GM23338 (cell line): ENCODE data around the gene C14orf132. TPM values are rescaled to one million over a fixed set of nuclear protein-coding genes. Genes with fewer than 3 reads are reported as not detected.

Experiments used
- ATAC-seq: fragments of 200-7000 bp; cut with Tn5 transposase; 3 replicates; pipeline ENCODE4 v1.9.1; 2020
- DNase-seq: peaks from one replicate; pipeline ENCODE4 v3.0.0-alpha.2; 2015; ENCODE audit warnings: low spot score
- H2AFZ ChIP-seq: fragments of 200-600 bp; sonication (generic); 2 replicates; pipeline ENCODE4 v1.8.0; 2016; ENCODE audit warnings: antibody characterized with exemption, mild to moderate bottlenecking, moderate library complexity
- H3F3A ChIP-seq: fragments of 200-600 bp; sonication (generic); replicated peaks from 2 replicates; pipeline ENCODE4 v1.8.0; 2017; ENCODE audit warnings: antibody characterized with exemption, mixed run types, low read depth
- H3K27ac ChIP-seq: fragments of 200-600 bp; sonication (generic); 2 replicates; pipeline ENCODE4 v1.6.1; 2016; ENCODE audit warnings: low read depth
- H3K27me3 ChIP-seq: fragments of 200-600 bp; sonication (generic); 2 replicates; pipeline ENCODE4 v1.8.0; 2016; ENCODE audit warnings: mild to moderate bottlenecking, mixed run types, moderate library complexity; ENCODE audit not compliant: insufficient read depth
- H3K36me3 ChIP-seq: fragments of 200-600 bp; sonication (generic); 2 replicates; pipeline ENCODE4 v1.8.0; 2016; ENCODE audit warnings: mild to moderate bottlenecking; ENCODE audit not compliant: insufficient read depth
- H3K4me1 ChIP-seq: fragments of 200-600 bp; sonication (generic); 2 replicates; pipeline ENCODE4 v1.8.0; 2016; ENCODE audit warnings: mild to moderate bottlenecking, moderate library complexity; ENCODE audit not compliant: insufficient read depth
- H3K4me2 ChIP-seq: fragments of 200-600 bp; sonication (generic); 2 replicates; pipeline ENCODE4 v1.7.1; 2017; ENCODE audit warnings: mixed run types
- H3K4me3 ChIP-seq: fragments of 200-600 bp; sonication (generic); 2 replicates; pipeline ENCODE4 v1.6.1; 2016; ENCODE audit warnings: mixed run types
- H3K79me2 ChIP-seq: fragments of 200-600 bp; sonication (generic); replicated peaks from 2 replicates; pipeline ENCODE4 v1.8.0; 2017; ENCODE audit warnings: mild to moderate bottlenecking; ENCODE audit not compliant: insufficient read depth
- H3K9me2 ChIP-seq: fragments of 200-600 bp; sonication (generic); 2 replicates; pipeline ENCODE4 v1.8.0; 2017; ENCODE audit not compliant: insufficient read depth
- H4K20me1 ChIP-seq: fragments of 200-600 bp; sonication (generic); replicated peaks from 2 replicates; pipeline ENCODE4 v1.8.0; 2017; ENCODE audit warnings: mild to moderate bottlenecking; ENCODE audit not compliant: insufficient read depth
- H3K27ac Mint-ChIP-seq: 2 replicates; pipeline ENCODE4 v1.8.0; 2020; ENCODE audit warnings: inconsistent platforms, mild to moderate bottlenecking, moderate library complexity, mixed read lengths
- H3K27me3 Mint-ChIP-seq: 3 replicates; pipeline ENCODE4 v1.8.0; 2022; ENCODE audit warnings: low read depth, mild to moderate bottlenecking, moderate library complexity, mixed read lengths, inconsistent platforms; ENCODE audit not compliant: insufficient read depth, poor library complexity
- H3K36me3 Mint-ChIP-seq: 3 replicates; pipeline ENCODE4 v1.8.0; 2021; ENCODE audit warnings: low read depth, mild to moderate bottlenecking, inconsistent platforms, moderate library complexity, mixed read lengths
- H3K4me1 Mint-ChIP-seq: 3 replicates; pipeline ENCODE4 v1.8.0; 2020; ENCODE audit warnings: mild to moderate bottlenecking, inconsistent platforms, mixed read lengths
- H3K4me3 Mint-ChIP-seq: 3 replicates; pipeline ENCODE4 v1.8.0; 2021; ENCODE audit warnings: moderate library complexity, mild to moderate bottlenecking, inconsistent platforms, mixed read lengths
- H3K9me3 Mint-ChIP-seq: 3 replicates; pipeline ENCODE4 v1.8.0; 2020; ENCODE audit warnings: moderate library complexity, mild to moderate bottlenecking, inconsistent platforms, mixed read lengths
- CREB1 ChIP-seq: fragments of 250-450 bp; sonication (Bioruptor Pico); IDR thresholded peaks from 2 replicates; pipeline ENCODE4 v1.5.0; 2020; ENCODE audit warnings: low read depth, mild to moderate bottlenecking, moderate library complexity
- EZH2 ChIP-seq: fragments of 200-600 bp; sonication (generic); IDR thresholded peaks from one replicate; pipeline ENCODE4 v1.8.0; 2017; ENCODE audit warnings: antibody characterized with exemption, mild to moderate bottlenecking, low read depth; ENCODE audit not compliant: unreplicated experiment
- EZH2phosphoT487 ChIP-seq: fragments of 200-600 bp; sonication (generic); IDR thresholded peaks from one replicate; pipeline ENCODE4 v1.8.1; 2018; ENCODE audit warnings: antibody characterized with exemption; ENCODE audit not compliant: unreplicated experiment
- JUNB ChIP-seq: IDR thresholded peaks from one replicate; pipeline ENCODE4 v1.6.1; 2016; ENCODE audit warnings: antibody characterized with exemption; ENCODE audit not compliant: unreplicated experiment
- POLR2AphosphoS5 ChIP-seq: IDR thresholded peaks from 2 replicates; pipeline ENCODE4 v1.6.1; 2016; ENCODE audit warnings: antibody characterized with exemption, low read depth
- STAT1 ChIP-seq: IDR thresholded peaks from one replicate; pipeline ENCODE4 v1.6.1; 2016; ENCODE audit warnings: antibody characterized with exemption; ENCODE audit not compliant: unreplicated experiment
- ZNF331 ChIP-seq: fragments of 250-450 bp; sonication (Bioruptor Pico); IDR thresholded peaks from 2 replicates; pipeline ENCODE4 v1.5.0; 2020; ENCODE audit warnings: low read depth, mild to moderate bottlenecking, moderate library complexity
- polyA plus RNA-seq: library from polyadenylated mRNA; unstranded; fragments of >200 nt; fragmentation: Nextera tagmentation; extraction: Ambion mirVana; gene quantifications from 2 replicates; pipeline ENCODE4 v1.2.1, GENCODE V29; 2016
- total RNA-seq: library from RNA; depleted of rRNA; stranded (reverse); fragments of >200 nt; shearing (Covaris generic); gene quantifications from 2 replicates; pipeline ENCODE4 v1.2.3, GENCODE V29; 2014
- TF ChIP-seq, protein P1 (sequence below): IDR thresholded peaks from one replicate; pipeline ENCODE4 v1.6.1; 2018; ENCODE audit warnings: antibody characterized with exemption; ENCODE audit not compliant: unreplicated experiment

Gene C14orf132
- total and polyA plus RNA-seq, 2 experiments from 2014 or later, result 13.8 to 16.2 TPM

DNA sequence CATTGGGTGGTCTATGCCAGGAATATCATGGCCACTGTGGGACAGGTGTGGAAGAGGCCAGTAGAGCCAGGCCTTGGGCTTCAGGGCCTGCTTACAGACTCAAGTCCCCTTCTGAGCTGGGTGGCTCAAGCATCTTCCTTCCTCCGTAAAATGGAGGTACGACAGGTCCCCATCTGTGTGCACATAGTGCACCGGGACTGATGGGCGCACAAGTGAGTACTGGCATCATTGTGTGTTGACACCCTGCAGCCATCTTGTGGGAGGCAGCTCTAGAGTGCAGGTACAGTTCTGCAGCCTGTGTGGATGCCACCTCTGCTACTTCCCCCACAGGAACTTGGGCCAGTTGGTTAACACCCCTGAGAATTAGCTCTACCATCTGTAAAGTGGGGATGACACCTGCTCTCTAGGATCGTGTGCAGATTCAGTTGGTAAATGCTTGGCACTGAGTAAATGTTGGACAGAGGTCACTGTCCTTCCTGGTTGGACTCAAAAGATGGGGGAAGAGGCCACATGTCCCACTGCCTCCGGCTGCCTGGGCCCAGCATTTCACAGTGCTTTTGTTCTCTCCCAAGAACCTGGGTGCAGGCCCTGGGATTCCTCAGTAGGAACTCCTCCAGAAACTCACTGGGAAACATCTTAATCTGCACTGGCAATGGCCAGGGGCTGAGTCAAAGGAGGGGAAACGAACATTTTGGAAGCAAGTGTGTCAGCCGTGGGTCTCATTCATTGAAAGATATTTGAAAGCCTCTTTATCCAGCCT, 70.6 kb downstream of the C14orf132 start:
- Histone ChIP-seq H3K9me2 (no peaks in the 10 kb centered on the region), H3K4me2 (no peak overlapping the region), H3K27ac (no peak overlapping the region), H3K27me3 (no peaks in the 10 kb centered on the region), H3K4me1 (no peaks in the 10 kb centered on the region), H3F3A (no peaks in the 10 kb centered on the region), H2AFZ (no peak overlapping the region), H3K36me3 (no peaks in the 10 kb centered on the region), H3K79me2 (no peaks in the 10 kb centered on the region), H4K20me1 (no peaks in the 10 kb centered on the region), H3K4me3 (no peak overlapping the region)
- DNase-seq (no peak), ATAC-seq (no peak)
- H3K4me3 Mint-ChIP-seq, result no peak overlapping the region
- peaks cover 2% of the 10 kb centered on the region for H3K27me3 Mint-ChIP-seq
- H3K9me3 Mint-ChIP-seq, result peaks cover 35% of the 10 kb centered on the region
- TF ChIP-seq ZNF331 (CRISPR knock-in tag), result no peak
- TF ChIP-seq POLR2AphosphoS5, result no peak
- no peak overlapping the region for H3K27ac Mint-ChIP-seq
- peaks cover 15% of the 10 kb centered on the region for H3K36me3 Mint-ChIP-seq
- peaks cover 3% of the 10 kb centered on the region; the same call in 1 of the 3 replicates for H3K4me1 Mint-ChIP-seq

DNA sequence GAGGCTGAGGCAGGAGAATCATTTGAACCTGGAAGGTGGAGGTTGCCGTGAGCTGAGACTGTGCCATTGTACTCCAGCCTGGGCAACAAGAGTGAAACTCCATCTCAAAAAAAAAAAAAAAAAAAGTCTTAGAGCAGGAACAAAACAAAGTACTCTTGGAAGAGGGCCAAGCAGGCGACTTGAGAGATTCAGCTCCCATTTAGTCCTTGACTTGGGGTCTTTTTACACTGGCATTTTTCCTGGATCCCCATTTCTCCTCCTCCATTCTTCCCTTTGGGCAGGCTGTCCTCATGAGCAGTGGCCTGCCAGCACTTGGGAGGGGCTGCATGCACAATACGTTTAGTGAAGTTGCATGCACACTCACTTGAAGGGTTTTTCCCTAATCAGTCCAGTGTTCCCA, 72.9 kb downstream of the C14orf132 start:
- no peak overlapping the region for H3K4me3 ChIP-seq
- no peak overlapping the region for H3K27ac ChIP-seq
- no peaks in the 10 kb centered on the region for H3F3A ChIP-seq
- peaks cover 3% of the 10 kb centered on the region; the same call in 1 of the 3 replicates for H3K4me1 Mint-ChIP-seq
- peaks cover 55% of the 10 kb centered on the region for H3K9me3 Mint-ChIP-seq
- no peak overlapping the region for H3K4me2 ChIP-seq
- H3K4me3 Mint-ChIP-seq, result no peak overlapping the region
- peaks cover 19% of the 10 kb centered on the region for H3K36me3 Mint-ChIP-seq
- no peaks in the 10 kb centered on the region for H3K79me2 ChIP-seq
- DNase-seq (no peak), ATAC-seq (no peak)
- H3K4me1 ChIP-seq, result no peaks in the 10 kb centered on the region
- no peaks in the 10 kb centered on the region for H3K36me3 ChIP-seq
- H3K27me3 Mint-ChIP-seq, result peaks cover 2% of the 10 kb centered on the region
- H4K20me1 ChIP-seq, result no peaks in the 10 kb centered on the region
- TF ChIP-seq EZH2, result no peak
- TF ChIP-seq JUNB, result no peak
- TF ChIP-seq, protein P1, sequence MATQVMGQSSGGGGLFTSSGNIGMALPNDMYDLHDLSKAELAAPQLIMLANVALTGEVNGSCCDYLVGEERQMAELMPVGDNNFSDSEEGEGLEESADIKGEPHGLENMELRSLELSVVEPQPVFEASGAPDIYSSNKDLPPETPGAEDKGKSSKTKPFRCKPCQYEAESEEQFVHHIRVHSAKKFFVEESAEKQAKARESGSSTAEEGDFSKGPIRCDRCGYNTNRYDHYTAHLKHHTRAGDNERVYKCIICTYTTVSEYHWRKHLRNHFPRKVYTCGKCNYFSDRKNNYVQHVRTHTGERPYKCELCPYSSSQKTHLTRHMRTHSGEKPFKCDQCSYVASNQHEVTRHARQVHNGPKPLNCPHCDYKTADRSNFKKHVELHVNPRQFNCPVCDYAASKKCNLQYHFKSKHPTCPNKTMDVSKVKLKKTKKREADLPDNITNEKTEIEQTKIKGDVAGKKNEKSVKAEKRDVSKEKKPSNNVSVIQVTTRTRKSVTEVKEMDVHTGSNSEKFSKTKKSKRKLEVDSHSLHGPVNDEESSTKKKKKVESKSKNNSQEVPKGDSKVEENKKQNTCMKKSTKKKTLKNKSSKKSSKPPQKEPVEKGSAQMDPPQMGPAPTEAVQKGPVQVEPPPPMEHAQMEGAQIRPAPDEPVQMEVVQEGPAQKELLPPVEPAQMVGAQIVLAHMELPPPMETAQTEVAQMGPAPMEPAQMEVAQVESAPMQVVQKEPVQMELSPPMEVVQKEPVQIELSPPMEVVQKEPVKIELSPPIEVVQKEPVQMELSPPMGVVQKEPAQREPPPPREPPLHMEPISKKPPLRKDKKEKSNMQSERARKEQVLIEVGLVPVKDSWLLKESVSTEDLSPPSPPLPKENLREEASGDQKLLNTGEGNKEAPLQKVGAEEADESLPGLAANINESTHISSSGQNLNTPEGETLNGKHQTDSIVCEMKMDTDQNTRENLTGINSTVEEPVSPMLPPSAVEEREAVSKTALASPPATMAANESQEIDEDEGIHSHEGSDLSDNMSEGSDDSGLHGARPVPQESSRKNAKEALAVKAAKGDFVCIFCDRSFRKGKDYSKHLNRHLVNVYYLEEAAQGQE, result no peak
- TF ChIP-seq EZH2phosphoT487, result no peak
- TF ChIP-seq STAT1, result no peak
- no peak for TF ChIP-seq CREB1 (CRISPR knock-in tag)
- no peaks in the 10 kb centered on the region for H3K9me2 ChIP-seq
- H3K27me3 ChIP-seq, result no peaks in the 10 kb centered on the region
- no peak overlapping the region for H2AFZ ChIP-seq
- no peak overlapping the region for H3K27ac Mint-ChIP-seq
